Measurements from ENCODE around the gene ABCC1. TPM values are rescaled to one million over a fixed set of nuclear protein-coding genes. Genes with fewer than 3 reads are reported as not detected.

Gene ABCC1
- total RNA-seq, 1 experiment from 2014 or later, result 56.4 TPM

- Histone ChIP-seq H3K14ac (ENCODE audit: insufficient read depth, low read length) (no peak overlapping the region), H3K9me3 (ENCODE audit: control insufficient read depth, low read depth, low read length) (no peaks in the 10 kb centered on the region), H3K4me1 (ENCODE audit: insufficient read depth, low read length) (no peaks in the 10 kb centered on the region), H3K9ac (ENCODE audit: extremely low read depth, insufficient read length, low read length) (no peak overlapping the region), H2BK20ac (ENCODE audit: low read depth, low read length, poor library complexity, severe bottlenecking) (no peak overlapping the region), H3T11ph (ENCODE audit: low read length) (no peak overlapping the region), H4K91ac (ENCODE audit: insufficient read length, low read depth, low read length) (no peak overlapping the region), H2BK120ac (ENCODE audit: low read depth, low read length, poor library complexity, severe bottlenecking) (no peak overlapping the region), H2BK15ac (ENCODE audit: low read depth, low read length) (no peak overlapping the region), H3K79me2 (ENCODE audit: insufficient read depth, low read length) (no peaks in the 10 kb centered on the region), H4K20me1 (ENCODE audit: control insufficient read depth, insufficient read depth, insufficient read length) (no peaks in the 10 kb centered on the region), H3K18ac (ENCODE audit: insufficient read length, low read depth, low read length) (no peak overlapping the region), H3K23ac (ENCODE audit: insufficient read length, low read depth, low read length) (no peak overlapping the region), H4K8ac (replicated peaks; ENCODE audit: insufficient read length, low read depth, low read length) (no peak overlapping the region), H2AFZ (ENCODE audit: low read length) (no peak overlapping the region), H4K5ac (ENCODE audit: insufficient read length, low read depth, low read length) (no peak overlapping the region), H2AK5ac (ENCODE audit: insufficient read length, low read length) (no peak overlapping the region), H3K4ac (ENCODE audit: low read depth, low read length) (no peak overlapping the region), H2BK12ac (ENCODE audit: insufficient read length, low read depth, low read length) (no peak overlapping the region), H3K4me2 (ENCODE audit: insufficient read depth, insufficient read length, low read length) (no peak overlapping the region), H3K23me2 (ENCODE audit: insufficient read length, low read depth, low read length, poor library complexity, severe bottlenecking) (no peaks in the 10 kb centered on the region), H3K79me1 (ENCODE audit: insufficient read depth, low read depth, low read length, poor library complexity, severe bottlenecking) (no peaks in the 10 kb centered on the region), H2BK5ac (ENCODE audit: insufficient read length, low read length) (no peak overlapping the region), H3K27me3 (ENCODE audit: insufficient read depth, low read length) (no peaks in the 10 kb centered on the region), H3K56ac (ENCODE audit: insufficient read length, low read depth, low read length) (no peak overlapping the region), H3K27ac (ENCODE audit: insufficient read length, low read depth, low read length) (no peak overlapping the region)
- Mint-ChIP-seq H3K36me3 (ENCODE audit: insufficient read depth in 1 of 3, low read depth in 3 of 3) (peaks cover 38 to 67% (median 66%) of the 10 kb centered on the region in 3 experiments; a peak in 6 of 7 replicates), H3K4me3 (no peak overlapping the region), H3K9me3 (no peaks in the 10 kb centered on the region), H3K27me3 (ENCODE audit: low read depth) (no peaks in the 10 kb centered on the region), H3K4me1 (peaks cover 0 to 2% of the 10 kb centered on the region in 2 experiments; a peak in 1 of 4 replicates), H3K27ac (0 out of 7 replicates have a peak overlapping the region, but pooled peaks of 1 of the 3 experiments have one; percentile 8)
- no CpG with 5 or more reads among the region's 5 CpGs for WGBS (ENCODE audit: extremely low coverage, insufficient read length, low lambda C conversion rate)
- DNase-seq, result no peak
- no peak for TF ChIP-seq CTCF (conservative IDR thresholded peaks at IDR 0.05)
Observed at GRCh38 chr16:16101585-16101984, 152.2 kb downstream of the ABCC1 start.
